ENCODE measurements around the gene PROSER3.

GRCh38 chr19:35779033-35779432 is 21.1 kb downstream of the PROSER3 start:
- TF ChIP-seq EZH2 (IDR thresholded peaks at IDR 0.05; ENCODE audit: borderline replicate concordance, low read length), result no peak
- TF ChIP-seq CTCF (conservative IDR thresholded peaks at IDR 0.05 in 1 of 2, IDR thresholded peaks at IDR 0.05 in 1 of 2; ENCODE audit: extremely low read depth in 1 of 2, insufficient read depth in 1 of 2, low read depth in 1 of 2, low read length in 2 of 2), result no peak

Measured in mammary epithelial cell (primary cell).